Posterior vena cava (tissue), 2 donors: Measurements from ENCODE around the gene UBE2E2. TPM values are rescaled to one million over a fixed set of nuclear protein-coding genes. Genes with fewer than 3 reads are reported as not detected.
"Not testable (repeated sequence)": the region's sequence is repeated elsewhere in the genome, so short reads cannot be mapped to it uniquely, and the experiment has no call there.

Experiments
- DNase-seq: peaks from one replicate; pipeline ENCODE4 v3.0.0-alpha.2; 2020; ENCODE audit warnings: low spot score
- intact Hi-C, 2 donors: fragments of 100-400 bp; cut with DNase I; formaldehyde crosslinking; loops; one replicate each; pipeline versions ENCODE4 v1.14.1 to v1.14.2; 2022 to 2023
- total RNA-seq, 2 donors: library from RNA; stranded (reverse); fragmentation: NEBNext Ultra II Directional; extraction: Animal tissue kit (Norgen Biotek cat#: 25700); gene quantifications; one replicate each; pipeline ENCODE4 v1.2.1, GENCODE V29; 2021
- donor health status: DM: yes; HTN: yes; CAD: no.
- donor health status: DM: yes; HTN: yes; CAD: no.

UBE2E2 gene
- total RNA-seq, 2 donors from 2014 or later = 61.1 to 65.5 TPM

GRCh38 chr3:23314981-23315762 is 112.0 kb downstream of the UBE2E2 start:
- intact Hi-C loops = no loop called here
- DNase-seq = no peak

- intact Hi-C loops = no loop called here
- no peak for DNase-seq
Measured at GRCh38 chr3:23316924-23317323, 113.8 kb downstream of the UBE2E2 start.

- DNase-seq = no peak
- intact Hi-C loops = no loop called here
Measured at GRCh38 chr3:23319366-23320312, 116.5 kb downstream of the UBE2E2 start.

GRCh38 chr3:23320586-23321570 is 117.8 kb downstream of the UBE2E2 start:
- no peak for DNase-seq
- intact Hi-C loops = no loop called here

GRCh38 chr3:23324745-23325144 is 121.6 kb downstream of the UBE2E2 start:
- intact Hi-C loops = no loop called here

GRCh38 chr3:23325466-23326065 is 122.4 kb downstream of the UBE2E2 start:
- intact Hi-C loops = no loop called here
- DNase-seq = no peak

More at GRCh38 chr3:23324745-23325144, 121.6 kb downstream of the UBE2E2 start:
- no peak for DNase-seq

- intact Hi-C loops = no loop called here
- no peak for DNase-seq
Measured at GRCh38 chr3:23329471-23330105, 126.5 kb downstream of the UBE2E2 start.

- intact Hi-C loops = no loop called here
- DNase-seq = no peak
Measured at GRCh38 chr3:23330568-23330967, 127.4 kb downstream of the UBE2E2 start.

- intact Hi-C loops = no loop called here
- DNase-seq = no peak
Measured at GRCh38 chr3:23331141-23331935, 128.2 kb downstream of the UBE2E2 start.

GRCh38 chr3:23333633-23334032 is 130.5 kb downstream of the UBE2E2 start:
- intact Hi-C loops = no loop called here

GRCh38 chr3:23336853-23337252 is 133.7 kb downstream of the UBE2E2 start:
- DNase-seq, intact Hi-C loops: not testable (repeated sequence)

More at GRCh38 chr3:23333633-23334032, 130.5 kb downstream of the UBE2E2 start:
- DNase-seq = no peak

- intact Hi-C loops = no loop called here
Measured at GRCh38 chr3:23341147-23341838, 138.2 kb downstream of the UBE2E2 start.

GRCh38 chr3:23342343-23342742 is 139.2 kb downstream of the UBE2E2 start:
- intact Hi-C loops = no loop called here
- DNase-seq = no peak

More at GRCh38 chr3:23341147-23341838, 138.2 kb downstream of the UBE2E2 start:
- no peak for DNase-seq

GRCh38 chr3:23343509-23343908 is 140.4 kb downstream of the UBE2E2 start:
- intact Hi-C loops = no loop called here
- DNase-seq = no peak

GRCh38 chr3:23344886-23345285 is 141.8 kb downstream of the UBE2E2 start:
- intact Hi-C loops = no loop called here
- no peak for DNase-seq

GRCh38 chr3:23349444-23349843 is 146.3 kb downstream of the UBE2E2 start:
- intact Hi-C loops = not testable (repeated sequence)
- DNase-seq = peak; percentile 66

GRCh38 chr3:23356169-23356568 is 153.0 kb downstream of the UBE2E2 start:
- DNase-seq = no peak
- intact Hi-C loops = no loop called here
